Mesenteric fat pad (tissue), 1 donor: Measurements from ENCODE around the gene CACNA2D2. TPM values are rescaled to one million over a fixed set of nuclear protein-coding genes. Genes with fewer than 3 reads are reported as not detected.

Source experiments
- DNase-seq: peaks from one replicate; pipeline ENCODE4 v3.0.0-alpha.2; 2020; ENCODE audit warnings: low spot score
- total RNA-seq: library from RNA; stranded (reverse); fragmentation: NEBNext Ultra II Directional; extraction: Animal tissue kit (Norgen Biotek cat#: 25700); gene quantifications from one replicate; pipeline ENCODE4 v1.2.1, GENCODE V29; 2021
- donor health status: DM: yes; HTN: yes; CAD: no.

Gene CACNA2D2
- total RNA-seq, 1 donor from 2014 or later: 0.45 TPM

- no peak for DNase-seq
Observed at GRCh38 chr3:50317300-50317699, 186.1 kb downstream of the CACNA2D2 start.

- DNase-seq: no peak
Observed at GRCh38 chr3:50316657-50317242, 186.7 kb downstream of the CACNA2D2 start.

- no peak for DNase-seq
Observed at GRCh38 chr3:50314816-50315215, 188.6 kb downstream of the CACNA2D2 start.

- no peak for DNase-seq
Observed at GRCh38 chr3:50314342-50314741, 189.1 kb downstream of the CACNA2D2 start.

Other genes starting within 250 kb of the CACNA2D2 start
- gene SEMA3B, start 234.5 kb downstream of the CACNA2D2 start, total RNA-seq: 22.1 TPM
- not detected for gene LSMEM2, start 224.5 kb downstream of the CACNA2D2 start, total RNA-seq
- gene IFRD2, start 211.2 kb downstream of the CACNA2D2 start, total RNA-seq: 105 TPM
- 1.4 TPM for gene HYAL3, start 204.2 kb downstream of the CACNA2D2 start, total RNA-seq
- gene NAA80, start 204.2 kb downstream of the CACNA2D2 start, total RNA-seq: 10.2 TPM
- 11.2 TPM for gene HYAL1, start 200.1 kb downstream of the CACNA2D2 start, total RNA-seq
- 118 TPM for gene HYAL2, start 180.9 kb downstream of the CACNA2D2 start, total RNA-seq
- gene TUSC2, start 175.4 kb downstream of the CACNA2D2 start, total RNA-seq: 27.4 TPM
- gene RASSF1, start 162.8 kb downstream of the CACNA2D2 start, total RNA-seq: 45.3 TPM
- 0.71 TPM for gene ZMYND10, start 157.9 kb downstream of the CACNA2D2 start, total RNA-seq
- gene NPRL2, start 152.9 kb downstream of the CACNA2D2 start, total RNA-seq: 17.3 TPM
- gene CYB561D2, start 152.8 kb downstream of the CACNA2D2 start, total RNA-seq: 18.1 TPM
- 45.6 TPM for gene TMEM115, start 144.1 kb downstream of the CACNA2D2 start, total RNA-seq
- 8.9 TPM for gene C3orf18, start 64.1 kb upstream of the CACNA2D2 start, total RNA-seq
- 15.5 TPM for gene HEMK1, start 65.9 kb upstream of the CACNA2D2 start, total RNA-seq
- 56.2 TPM for gene CISH, start 108.1 kb upstream of the CACNA2D2 start, total RNA-seq
- 44.7 TPM for gene MAPKAPK3, start 113.5 kb upstream of the CACNA2D2 start, total RNA-seq
- gene DOCK3, start 171.3 kb upstream of the CACNA2D2 start, total RNA-seq: 0.51 TPM